SK-N-SH treated with all-trans-retinoic acid at 6 μM for 48 hours (cell line): ENCODE results near the gene SNRPB.

ENCODE experiments used
- ESRRG ChIP-seq: fragments of 250-450 bp; sonication (Bioruptor Pico); IDR thresholded peaks from 2 replicates; pipeline ENCODE4 v1.6.1; 2021; ENCODE audit warnings: mild to moderate bottlenecking
- GLIS3 ChIP-seq: fragments of 250-450 bp; sonication (Bioruptor Pico); IDR thresholded peaks from 2 replicates; pipeline ENCODE4 v1.5.0; 2020; ENCODE audit warnings: mild to moderate bottlenecking, moderate library complexity
- RARB ChIP-seq: fragments of 250-450 bp; sonication (Bioruptor Pico); IDR thresholded peaks from 2 replicates; pipeline ENCODE4 v1.8.0; 2021; ENCODE audit warnings: mild to moderate bottlenecking, moderate library complexity
- TOX ChIP-seq: fragments of 250-450 bp; sonication (Bioruptor Pico); IDR thresholded peaks from 2 replicates; pipeline ENCODE4 v1.8.0; 2021; ENCODE audit warnings: mild to moderate bottlenecking, moderate library complexity, borderline replicate concordance
- ZFP30 ChIP-seq: fragments of 450-650 bp; formaldehyde crosslinking; IDR thresholded peaks from 2 replicates; pipeline ENCODE4 v1.5.0; 2022; ENCODE audit warnings: mild to moderate bottlenecking, moderate library complexity

DNA sequence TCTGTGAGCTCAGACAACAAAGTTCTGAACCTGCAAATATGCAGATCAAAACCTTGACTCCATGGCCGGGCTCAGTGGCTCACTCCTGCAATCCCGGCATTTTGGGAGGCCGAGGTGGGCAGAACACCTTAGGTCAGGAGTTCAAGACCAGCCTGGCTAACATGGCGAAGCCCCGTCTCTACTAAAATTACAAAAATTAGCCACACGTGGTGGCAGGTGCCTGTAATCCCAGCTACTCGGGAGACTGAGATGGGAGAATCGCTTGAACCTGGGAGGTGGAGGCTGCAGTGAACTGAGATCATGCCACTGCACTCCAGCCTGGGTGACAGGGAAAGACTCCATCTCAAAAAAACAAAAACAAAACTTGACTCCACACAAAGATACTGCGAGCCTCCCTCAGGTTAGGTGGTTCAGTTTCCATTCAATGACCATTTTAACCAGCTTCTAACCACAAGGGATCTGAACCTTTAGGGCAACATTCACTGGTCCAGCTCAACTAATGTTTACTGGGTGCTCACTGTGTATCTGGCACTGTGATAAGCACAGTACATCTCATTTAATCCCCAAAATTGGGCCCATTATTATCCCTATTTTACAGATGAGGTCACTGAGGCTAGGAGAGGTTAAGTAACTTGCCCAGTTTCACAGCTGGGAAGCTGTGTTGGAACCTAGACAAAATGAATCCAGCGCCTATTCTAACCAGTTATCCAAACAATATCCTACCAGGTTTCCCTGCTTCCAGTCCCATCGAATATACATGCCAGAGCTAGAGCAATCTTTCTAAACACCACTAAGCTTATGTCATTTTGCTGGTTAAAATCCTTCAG, 1.8 kb downstream of the SNRPB start:
- TF ChIP-seq ZFP30 (CRISPR knock-in tag) (no peak), GLIS3 (CRISPR knock-in tag) (no peak), ESRRG (CRISPR knock-in tag) (no peak), TOX (CRISPR knock-in tag) (no peak), RARB (CRISPR knock-in tag) (no peak)
